GM23248 (cell line): ENCODE measurements around the gene SLIT3. TPM values are rescaled to one million over a fixed set of nuclear protein-coding genes. Genes with fewer than 3 reads are reported as not detected.

Experiments
- DNase-seq: peaks from one replicate; pipeline ENCODE4 v3.0.0-alpha.2; 2015
- H2AFZ ChIP-seq: fragments of 200-600 bp; sonication (generic); 2 replicates; pipeline ENCODE4 v1.6.1; 2016; ENCODE audit warnings: antibody characterized with exemption
- H3F3A ChIP-seq: fragments of 200-600 bp; sonication (generic); 2 replicates; pipeline ENCODE4 v1.6.1; 2016; ENCODE audit warnings: mild to moderate bottlenecking, antibody characterized with exemption, mixed run types; ENCODE audit not compliant: insufficient read depth
- H3K27ac ChIP-seq: fragments of 200-600 bp; sonication (generic); 2 replicates; pipeline ENCODE4 v1.5.1; 2016; ENCODE audit warnings: mild to moderate bottlenecking
- H3K27me3 ChIP-seq: fragments of 200-600 bp; sonication (generic); replicated peaks from 2 replicates; pipeline ENCODE4 v1.6.1; 2016; ENCODE audit warnings: mild to moderate bottlenecking; ENCODE audit not compliant: insufficient read depth
- H3K36me3 ChIP-seq: fragments of 200-600 bp; sonication (generic); 2 replicates; pipeline ENCODE4 v1.6.1; 2016; ENCODE audit warnings: low read depth, mild to moderate bottlenecking
- H3K4me1 ChIP-seq: fragments of 200-600 bp; sonication (generic); 2 replicates; pipeline ENCODE4 v1.6.1; 2016; ENCODE audit warnings: mild to moderate bottlenecking; ENCODE audit not compliant: insufficient read depth
- H3K4me2 ChIP-seq: fragments of 200-600 bp; sonication (generic); one replicate; pipeline ENCODE4 v1.6.1; 2016; ENCODE audit warnings: mild to moderate bottlenecking; ENCODE audit not compliant: unreplicated experiment
- H3K4me3 ChIP-seq: fragments of 200-600 bp; sonication (generic); 2 replicates; pipeline ENCODE4 v1.5.1; 2016; ENCODE audit warnings: mild to moderate bottlenecking
- H3K79me2 ChIP-seq: fragments of 200-600 bp; sonication (generic); 2 replicates; pipeline ENCODE4 v1.6.1; 2016; ENCODE audit warnings: mild to moderate bottlenecking; ENCODE audit not compliant: insufficient read depth
- H3K9ac ChIP-seq: fragments of 200-600 bp; sonication (generic); 2 replicates; pipeline ENCODE4 v1.6.1; 2016; ENCODE audit warnings: mild to moderate bottlenecking
- H3K9me2 ChIP-seq: fragments of 200-600 bp; sonication (generic); 2 replicates; pipeline ENCODE4 v1.6.1; 2016; ENCODE audit warnings: mixed run types, mild to moderate bottlenecking, moderate library complexity; ENCODE audit not compliant: insufficient read depth
- H3K9me3 ChIP-seq: fragments of 200-600 bp; sonication (generic); one replicate; pipeline ENCODE4 v1.6.1; 2017; ENCODE audit warnings: low read depth
- H4K20me1 ChIP-seq: fragments of 200-600 bp; sonication (generic); 2 replicates; pipeline ENCODE4 v1.6.0; 2016; ENCODE audit not compliant: insufficient read depth
- EZH2 ChIP-seq: fragments of 200-600 bp; sonication (generic); IDR thresholded peaks from 2 replicates; pipeline ENCODE4 v1.6.1; 2018; ENCODE audit warnings: antibody characterized with exemption, mild to moderate bottlenecking; ENCODE audit not compliant: insufficient read depth, poor library complexity, severe bottlenecking
- EZH2phosphoT487 ChIP-seq: fragments of 200-600 bp; sonication (generic); IDR thresholded peaks from 2 replicates; pipeline ENCODE4 v1.6.1; 2018; ENCODE audit warnings: antibody characterized with exemption, moderate library complexity, mild to moderate bottlenecking, low read depth; ENCODE audit not compliant: insufficient read depth
- WGBS, 2 experiments: methylation state at CpG; one replicate each; pipeline ENCODE4 v1.1.6; 2015 to 2017; ENCODE audit warnings: low lambda C conversion rate in 2 of 2, low coverage in 1 of 2; ENCODE audit errors: missing lambda C conversion rate in 2 of 2; 5-methylcytosine and 5-hydroxymethylcytosine counted together
- in situ Hi-C: fragments of 300-500 bp; cut with MboI; formaldehyde crosslinking; loops from 2 replicates; pipeline ENCODE4 v1.15.0; 2020
- polyA plus RNA-seq: library from polyadenylated mRNA; unstranded; fragments of >200 nt; fragmentation: Nextera tagmentation; extraction: Ambion mirVana; gene quantifications from 2 replicates; pipeline ENCODE4 v1.2.1, GENCODE V29; 2016
- total RNA-seq: library from RNA; depleted of rRNA; stranded (reverse); fragments of >200 nt; shearing (Covaris generic); gene quantifications from 2 replicates; pipeline ENCODE4 v1.2.3, GENCODE V29; 2014

SLIT3 gene
- total and polyA plus RNA-seq, 2 experiments from 2014 or later, result 61.9 to 100 TPM

DNA sequence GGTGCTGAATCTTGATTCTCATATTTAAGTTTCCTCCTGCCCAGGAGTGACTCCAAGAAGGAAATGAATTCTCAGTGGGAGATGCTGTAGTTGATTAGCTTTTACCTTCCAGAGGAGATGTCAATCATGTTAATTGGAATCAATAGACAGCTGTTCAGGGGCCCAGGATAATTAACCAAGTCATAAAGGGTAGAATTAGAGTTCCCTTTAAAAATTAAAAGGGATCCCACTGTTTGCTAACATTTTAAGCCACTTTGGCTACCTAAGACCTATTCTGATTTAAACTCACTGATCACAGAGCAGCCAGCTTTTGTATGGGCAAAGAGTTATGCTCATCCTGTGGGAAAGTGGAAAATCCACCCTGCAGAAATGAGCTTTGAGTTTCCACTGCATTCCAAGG is 249.6 kb downstream of the SLIT3 start:
- Histone ChIP-seq H3K4me2 (no peak overlapping the region), H3K27ac (no peak overlapping the region), H4K20me1 (no peaks in the 10 kb centered on the region), H3K9me3 (no peaks in the 10 kb centered on the region), H3K4me3 (no peak overlapping the region), H3K9me2 (no peaks in the 10 kb centered on the region), H3K9ac (no peak overlapping the region), H3K36me3 (no peaks in the 10 kb centered on the region), H3K4me1 (peaks cover 43% of the 10 kb centered on the region), H3F3A (peaks cover 25% of the 10 kb centered on the region), H2AFZ (no peak overlapping the region), H3K79me2 (no peaks in the 10 kb centered on the region), H3K27me3 (no peaks in the 10 kb centered on the region)
- TF ChIP-seq EZH2phosphoT487 (no peak), EZH2 (no peak)
- DNase-seq, result peak; percentile 8
- in situ Hi-C loops, result no loop called here

GRCh38 chr5:169050636-169051035 is 250.3 kb downstream of the SLIT3 start:
- peak overlapping the region; percentile 22 for H3K4me2 ChIP-seq
- 0 out of 2 replicates have a peak overlapping the region, but pooled peaks have one; percentile 5 for H3K27ac ChIP-seq

GRCh38 chr5:169050146-169050571 is 250.8 kb downstream of the SLIT3 start:
- Histone ChIP-seq H3K4me1 (peaks cover 43% of the 10 kb centered on the region), H4K20me1 (no peaks in the 10 kb centered on the region), H3K4me2 (peak overlapping the region; percentile 22), H3K79me2 (no peaks in the 10 kb centered on the region), H3K9ac (no peak overlapping the region), H3K27ac (peak overlapping the region; percentile 41), H3K9me3 (no peaks in the 10 kb centered on the region), H3K4me3 (no peak overlapping the region), H3F3A (peaks cover 25% of the 10 kb centered on the region), H3K27me3 (no peaks in the 10 kb centered on the region), H3K36me3 (no peaks in the 10 kb centered on the region), H2AFZ (no peak overlapping the region), H3K9me2 (no peaks in the 10 kb centered on the region)
- peak; percentile 81 for DNase-seq
- TF ChIP-seq EZH2phosphoT487 (no peak), EZH2 (no peak)
- 5 to 9% methylated on average over 2 of the region's 2 CpGs for WGBS, 2 experiments
- in situ Hi-C loops, result no loop called here

More at GRCh38 chr5:169050636-169051035, 250.3 kb downstream of the SLIT3 start:
- peaks cover 43% of the 10 kb centered on the region for H3K4me1 ChIP-seq
- WGBS, 2 experiments, result 93 to 94% methylated on average over 10 of the region's 10 CpGs
- no peaks in the 10 kb centered on the region for H3K79me2 ChIP-seq
- no peak for TF ChIP-seq EZH2
- TF ChIP-seq EZH2phosphoT487, result no peak
- H4K20me1 ChIP-seq, result no peaks in the 10 kb centered on the region
- no peak overlapping the region for H3K4me3 ChIP-seq
- no peaks in the 10 kb centered on the region for H3K9me3 ChIP-seq
- no peaks in the 10 kb centered on the region for H3K27me3 ChIP-seq
- in situ Hi-C loops, result no loop called here
- no peak for DNase-seq
- peaks cover 25% of the 10 kb centered on the region for H3F3A ChIP-seq
- H2AFZ ChIP-seq, result no peak overlapping the region
- no peaks in the 10 kb centered on the region for H3K9me2 ChIP-seq
- H3K9ac ChIP-seq, result no peak overlapping the region
- H3K36me3 ChIP-seq, result no peaks in the 10 kb centered on the region

DNA sequence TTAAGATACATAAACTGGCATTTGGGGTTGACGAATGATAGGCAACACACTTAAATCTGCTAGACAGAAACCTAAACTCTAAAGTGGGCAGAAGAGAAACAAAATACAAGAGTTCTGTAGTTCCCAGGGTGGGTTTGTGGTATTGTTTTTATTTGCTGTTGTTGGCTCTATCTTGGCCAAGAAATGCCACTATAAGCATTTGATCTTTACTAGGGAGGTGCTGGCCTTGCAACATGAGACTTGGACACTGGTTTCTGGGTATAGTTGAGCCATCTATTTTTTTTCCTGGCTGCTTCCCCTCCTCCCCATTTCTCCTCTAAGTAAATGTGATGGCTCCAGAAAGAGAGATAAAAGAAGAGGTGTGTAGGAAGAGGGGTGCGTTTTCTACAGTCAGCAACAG is 251.2 kb downstream of the SLIT3 start:
- Histone ChIP-seq H3F3A (peaks cover 25% of the 10 kb centered on the region), H2AFZ (no peak overlapping the region), H3K36me3 (no peaks in the 10 kb centered on the region), H3K9ac (no peak overlapping the region), H3K27ac (peak overlapping the region; percentile 41), H3K4me2 (peak overlapping the region; percentile 22), H3K79me2 (no peaks in the 10 kb centered on the region), H3K4me1 (peaks cover 43% of the 10 kb centered on the region), H3K9me3 (no peaks in the 10 kb centered on the region), H3K27me3 (no peaks in the 10 kb centered on the region), H3K4me3 (no peak overlapping the region), H4K20me1 (no peaks in the 10 kb centered on the region), H3K9me2 (no peaks in the 10 kb centered on the region)
- WGBS, 2 experiments, result 76 to 88% methylated on average over 2 of the region's 2 CpGs
- no peak for DNase-seq
- in situ Hi-C loops, result no loop called here
- TF ChIP-seq EZH2 (no peak), EZH2phosphoT487 (no peak)
